Nephron (organoid): ENCODE measurements around the gene KCND1.

Experiments used
- H3K27ac Mint-ChIP-seq, 3 experiments: 2 replicates each; pipeline ENCODE4 v1.8.0; 2020; ENCODE audit warnings: mixed read lengths in 3 of 3, mild to moderate bottlenecking in 2 of 3, moderate library complexity in 1 of 3
- H3K27me3 Mint-ChIP-seq: 2 replicates; pipeline ENCODE4 v1.8.0; 2021; ENCODE audit warnings: low read depth, mild to moderate bottlenecking, moderate library complexity, mixed read lengths
- H3K36me3 Mint-ChIP-seq: 2 replicates; pipeline ENCODE4 v1.8.0; 2020; ENCODE audit warnings: low read depth, mixed read lengths
- H3K4me1 Mint-ChIP-seq: 2 replicates; pipeline ENCODE4 v1.8.0; 2020; ENCODE audit warnings: mixed read lengths
- H3K4me3 Mint-ChIP-seq, 3 experiments: 2 replicates each; pipeline ENCODE4 v1.8.0; 2020; ENCODE audit warnings: mild to moderate bottlenecking in 3 of 3, mixed read lengths in 3 of 3, moderate library complexity in 2 of 3
- H3K9me3 Mint-ChIP-seq: 2 replicates; pipeline ENCODE4 v1.8.0; 2020; ENCODE audit warnings: mixed read lengths
- CTCF ChIP-seq, 3 experiments: fragments of 200-600 bp; sonication (generic); IDR thresholded peaks; one replicate each; pipeline ENCODE4 v1.5.0; 2021; ENCODE audit warnings: antibody characterized with exemption in 3 of 3; ENCODE audit not compliant: unreplicated experiment in 3 of 3

Gene KCND1

GRCh38 chrX:48972220-48973164 is 848 bp upstream of the KCND1 start:
- H3K4me3 Mint-ChIP-seq: peak overlapping the region; percentile 68 to 83 (median 78)
- H3K27me3 Mint-ChIP-seq: no peaks in the 10 kb centered on the region

GRCh38 chrX:48969471-48969870 is 2.2 kb downstream of the KCND1 start:
- TF ChIP-seq CTCF (IDR thresholded peaks at IDR 0.05; ENCODE audit: unreplicated experiment in 3 of 3): no peak
- Mint-ChIP-seq H3K4me1 (peaks cover 6% of the 10 kb centered on the region), H3K27ac (peak overlapping the region in 1 of 3 experiments; percentile 33), H3K4me3 (no peak overlapping the region), H3K36me3 (peaks cover under 1% of the 10 kb centered on the region), H3K9me3 (peaks cover 12% of the 10 kb centered on the region), H3K27me3 (no peaks in the 10 kb centered on the region)

More at GRCh38 chrX:48972220-48973164, 848 bp upstream of the KCND1 start:
- H3K36me3 Mint-ChIP-seq: peaks cover 14% of the 10 kb centered on the region
- H3K4me1 Mint-ChIP-seq: peaks cover 6% of the 10 kb centered on the region
- peak overlapping the region in 1 of 3 experiments; percentile 35 for H3K27ac Mint-ChIP-seq
- TF ChIP-seq CTCF (IDR thresholded peaks at IDR 0.05; ENCODE audit: unreplicated experiment in 3 of 3): peak; percentile 30 to 45 (median 33)
- H3K9me3 Mint-ChIP-seq: peaks cover 17% of the 10 kb centered on the region

- H3K36me3 Mint-ChIP-seq: no peaks in the 10 kb centered on the region
- H3K27me3 Mint-ChIP-seq: no peaks in the 10 kb centered on the region
- peaks cover 5% of the 10 kb centered on the region for H3K4me1 Mint-ChIP-seq
- H3K27ac Mint-ChIP-seq: no peak overlapping the region
- no peak overlapping the region for H3K4me3 Mint-ChIP-seq
- no peak for TF ChIP-seq CTCF (IDR thresholded peaks at IDR 0.05; ENCODE audit: unreplicated experiment in 3 of 3)
- H3K9me3 Mint-ChIP-seq: peaks cover 16% of the 10 kb centered on the region
Observed at GRCh38 chrX:48968377-48968776, 3.3 kb downstream of the KCND1 start.

- TF ChIP-seq CTCF (IDR thresholded peaks at IDR 0.05; ENCODE audit: unreplicated experiment in 3 of 3): no peak
- peaks cover under 1% of the 10 kb centered on the region for H3K4me1 Mint-ChIP-seq
- H3K9me3 Mint-ChIP-seq: peaks cover 11% of the 10 kb centered on the region
- no peak overlapping the region for H3K4me3 Mint-ChIP-seq
- no peaks in the 10 kb centered on the region for H3K27me3 Mint-ChIP-seq
- no peak overlapping the region for H3K27ac Mint-ChIP-seq
- H3K36me3 Mint-ChIP-seq: no peaks in the 10 kb centered on the region
Observed at GRCh38 chrX:48966796-48967579, 4.7 kb downstream of the KCND1 start.

GRCh38 chrX:48965959-48966358 is 5.7 kb downstream of the KCND1 start:
- H3K4me1 Mint-ChIP-seq: peaks cover 10% of the 10 kb centered on the region
- H3K9me3 Mint-ChIP-seq: peaks cover 11% of the 10 kb centered on the region
- H3K27me3 Mint-ChIP-seq: no peaks in the 10 kb centered on the region
- H3K4me3 Mint-ChIP-seq: no peak overlapping the region
- no peak for TF ChIP-seq CTCF (IDR thresholded peaks at IDR 0.05; ENCODE audit: unreplicated experiment in 3 of 3)
- H3K36me3 Mint-ChIP-seq: no peaks in the 10 kb centered on the region
- no peak overlapping the region for H3K27ac Mint-ChIP-seq
